Activated CD4-positive, alpha-beta T cell treated with anti-CD3 and anti-CD28 coated beads for 36 hours (primary cell): ENCODE data around the gene ELP1. TPM values are rescaled to one million over a fixed set of nuclear protein-coding genes. Genes with fewer than 3 reads are reported as not detected.
"Not testable (repeated sequence)": the region's sequence is repeated elsewhere in the genome, so short reads cannot be mapped to it uniquely, and the experiment has no call there.

Experiments
- ATAC-seq: fragments of 200-7000 bp; cut with Tn5 transposase; one replicate; pipeline ENCODE4 v1.10.0; 2021; ENCODE audit warnings: mild to moderate bottlenecking, moderate library complexity
- CTCF ChIA-PET: fragments of 350-600 bp; sonication (Branson Sonifier 250); formaldehyde crosslinking; loops from one replicate; lab custom pipeline; 2021; ENCODE audit warnings: antibody characterized with exemption; lab: Charles Lee
- POLR2A ChIA-PET: fragments of 350-600 bp; sonication (Branson Sonifier 250); formaldehyde crosslinking; loops from one replicate; lab custom pipeline; 2021; ENCODE audit warnings: antibody characterized with exemption, inconsistent platforms; lab: Charles Lee
- DNase-seq: peaks from one replicate; pipeline ENCODE4 v3.0.0-alpha.2; 2020
- H3K27ac Mint-ChIP-seq: one replicate; pipeline ENCODE4 v1.8.0; 2021; ENCODE audit warnings: mixed read lengths
- H3K27me3 Mint-ChIP-seq: one replicate; pipeline ENCODE4 v1.8.0; 2021; ENCODE audit warnings: mixed read lengths
- H3K36me3 Mint-ChIP-seq: one replicate; pipeline ENCODE4 v1.8.0; 2021; ENCODE audit warnings: low read depth, mixed read lengths
- H3K4me1 Mint-ChIP-seq: one replicate; pipeline ENCODE4 v1.8.0; 2021; ENCODE audit warnings: mixed read lengths
- H3K4me3 Mint-ChIP-seq: one replicate; pipeline ENCODE4 v1.8.0; 2021; ENCODE audit warnings: mild to moderate bottlenecking, moderate library complexity, mixed read lengths
- H3K9me3 Mint-ChIP-seq: one replicate; pipeline ENCODE4 v1.8.0; 2021; ENCODE audit warnings: low read depth, mixed read lengths
- intact Hi-C, 2 experiments: fragments of 100-400 bp; cut with DNase I in 1 of 2; cut with micrococcal nuclease in 1 of 2; formaldehyde crosslinking; loops; one replicate each; pipeline versions ENCODE4 v1.14.2 to v1.15.1; 2022 to 2024; cut with DNase I, micrococcal nuclease
- total RNA-seq, 2 experiments: library from RNA; stranded (reverse); gene quantifications; one replicate each; pipeline ENCODE4 v1.2.3, GENCODE V29; 2021

Gene ELP1
- total RNA-seq, 2 experiments from 2014 or later: 31.1 to 58.0 TPM

DNA sequence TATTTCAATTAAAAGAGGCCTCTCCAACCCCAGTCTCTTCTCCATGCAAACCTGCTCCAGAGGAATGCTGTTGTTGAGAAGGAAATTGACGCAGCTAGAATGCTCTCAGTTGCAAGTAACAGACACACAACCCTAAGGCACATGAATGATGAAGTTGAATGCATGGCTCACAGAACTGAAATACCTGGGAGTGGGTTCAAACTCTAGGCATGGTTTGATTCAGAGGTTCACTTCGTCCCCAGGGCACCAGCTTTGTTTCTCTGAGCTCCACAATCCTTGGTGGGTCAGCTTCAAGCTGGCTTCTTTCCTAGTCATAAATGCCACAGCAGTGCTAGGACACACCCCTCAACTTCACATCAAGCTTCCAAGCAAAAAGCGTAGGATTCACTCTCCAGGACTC lies 82.8 kb downstream of the ELP1 start:
- Mint-ChIP-seq H3K9me3 (no peaks in the 10 kb centered on the region), H3K27me3 (peaks cover 2% of the 10 kb centered on the region), H3K4me1 (no peaks in the 10 kb centered on the region), H3K36me3 (no peaks in the 10 kb centered on the region), H3K4me3 (no peak overlapping the region), H3K27ac (no peak overlapping the region)
- intact Hi-C loops: loop anchor here in 1 of 2 experiments (5.0 kb wide), 1 partner anchor 471 kb away; the partner anchor contains the start of gene EPB41L4B
- CTCF ChIA-PET: no interaction called here
- ATAC-seq (no peak), DNase-seq (no peak)
- POLR2A ChIA-PET: no interaction called here

DNA sequence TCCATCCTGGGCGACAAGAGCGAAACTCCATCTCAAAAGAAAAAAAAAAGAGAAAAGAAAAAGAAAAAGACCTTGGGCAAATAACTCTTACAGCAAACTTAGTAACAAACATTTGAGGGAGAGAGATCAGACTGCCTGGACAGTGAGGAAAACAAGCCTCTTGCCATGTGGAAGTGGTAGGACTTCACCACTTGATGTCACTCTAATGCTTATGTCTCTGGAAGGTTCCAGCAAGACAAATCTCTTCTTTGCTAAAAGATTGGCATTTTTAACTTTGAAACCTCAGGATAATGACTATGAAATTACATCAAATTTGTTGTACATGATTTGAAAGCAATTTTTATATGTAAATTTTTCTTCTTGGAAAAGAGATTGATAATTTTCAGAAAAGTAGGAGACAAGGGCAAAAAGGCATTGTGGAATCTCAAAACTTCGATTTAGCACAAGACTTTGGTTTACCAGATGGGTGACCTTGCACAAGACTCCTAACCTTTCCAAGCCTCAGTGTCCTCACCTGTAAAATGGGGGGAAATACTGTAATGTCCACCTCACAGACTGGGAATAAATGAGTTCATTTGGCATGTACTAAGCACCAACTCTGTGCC lies 83.5 kb downstream of the ELP1 start:
- Mint-ChIP-seq H3K36me3 (no peaks in the 10 kb centered on the region), H3K4me3 (no peak overlapping the region), H3K27ac (no peak overlapping the region), H3K27me3 (peaks cover 2% of the 10 kb centered on the region), H3K9me3 (no peaks in the 10 kb centered on the region), H3K4me1 (no peaks in the 10 kb centered on the region)
- DNase-seq (no peak), ATAC-seq (no peak)
- ChIA-PET POLR2A (no interaction called here), CTCF (interaction anchor here (0.7 kb wide), 1 partner anchor 534 kb away, joined by 3 read pairs; no protein-coding TSS in a partner anchor)
- intact Hi-C loops: loop anchor here in 1 of 2 experiments (5.0 kb wide), 1 partner anchor 472 kb away; the partner anchor contains the start of gene EPB41L4B

GRCh38 chr9:108848296-108848695 lies 85.6 kb downstream of the ELP1 start:
- DNase-seq, H3K4me1 Mint-ChIP-seq, CTCF ChIA-PET, H3K9me3 Mint-ChIP-seq, H3K27ac Mint-ChIP-seq, H3K36me3 Mint-ChIP-seq, intact Hi-C loops, POLR2A ChIA-PET, ATAC-seq, H3K27me3 Mint-ChIP-seq, H3K4me3 Mint-ChIP-seq: not testable (repeated sequence)

- H3K36me3 Mint-ChIP-seq: no peaks in the 10 kb centered on the region
- ChIA-PET POLR2A (no interaction called here), CTCF (no interaction called here)
- H3K4me1 Mint-ChIP-seq: peaks cover 12% of the 10 kb centered on the region
- no peak overlapping the region for H3K4me3 Mint-ChIP-seq
- no peaks in the 10 kb centered on the region for H3K9me3 Mint-ChIP-seq
- no peaks in the 10 kb centered on the region for H3K27me3 Mint-ChIP-seq
- intact Hi-C loops: no loop called here
- DNase-seq (no peak), ATAC-seq (no peak)
- H3K27ac Mint-ChIP-seq: no peak overlapping the region
Measured at GRCh38 chr9:108845947-108846346, 88.0 kb downstream of the ELP1 start.

GRCh38 chr9:108845507-108845906 lies 88.4 kb downstream of the ELP1 start:
- H3K27me3 Mint-ChIP-seq: no peaks in the 10 kb centered on the region
- peaks cover 12% of the 10 kb centered on the region for H3K4me1 Mint-ChIP-seq
- no peak overlapping the region for H3K27ac Mint-ChIP-seq
- DNase-seq (no peak), ATAC-seq (no peak)
- POLR2A ChIA-PET: no interaction called here
- no peak overlapping the region for H3K4me3 Mint-ChIP-seq
- CTCF ChIA-PET: no interaction called here
- intact Hi-C loops: no loop called here
- no peaks in the 10 kb centered on the region for H3K36me3 Mint-ChIP-seq
- H3K9me3 Mint-ChIP-seq: no peaks in the 10 kb centered on the region

GRCh38 chr9:108844856-108845255 lies 89.1 kb downstream of the ELP1 start:
- ChIA-PET POLR2A (no interaction called here), CTCF (no interaction called here)
- no peaks in the 10 kb centered on the region for H3K36me3 Mint-ChIP-seq
- peaks cover 12% of the 10 kb centered on the region for H3K4me1 Mint-ChIP-seq
- H3K9me3 Mint-ChIP-seq: no peaks in the 10 kb centered on the region
- no peak overlapping the region for H3K27ac Mint-ChIP-seq
- no peak for ATAC-seq
- DNase-seq: no peak
- no peaks in the 10 kb centered on the region for H3K27me3 Mint-ChIP-seq
- H3K4me3 Mint-ChIP-seq: no peak overlapping the region
- intact Hi-C loops: no loop called here

DNA sequence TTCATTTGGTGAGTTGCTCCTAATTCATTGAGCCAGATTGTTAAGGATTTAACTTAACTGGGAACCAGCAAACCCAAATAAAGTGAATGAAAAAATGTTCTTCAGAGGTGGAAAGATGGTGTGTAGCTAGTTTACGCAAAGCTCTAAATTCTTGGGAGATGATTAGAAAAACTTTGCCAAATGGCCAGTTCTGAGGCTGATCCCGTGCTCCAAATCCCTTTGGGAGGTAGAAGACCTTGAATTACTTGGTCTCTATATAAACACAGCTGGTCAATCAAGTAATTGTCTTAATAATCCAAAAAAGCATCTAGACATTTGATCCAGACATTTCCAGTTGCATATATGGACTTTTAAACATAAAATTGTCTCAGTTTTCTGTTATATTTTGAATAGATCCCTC lies 89.5 kb downstream of the ELP1 start:
- Mint-ChIP-seq H3K27ac (no peak overlapping the region), H3K36me3 (no peaks in the 10 kb centered on the region), H3K4me3 (no peak overlapping the region), H3K4me1 (peaks cover 12% of the 10 kb centered on the region), H3K27me3 (no peaks in the 10 kb centered on the region), H3K9me3 (no peaks in the 10 kb centered on the region)
- intact Hi-C loops: no loop called here
- CTCF ChIA-PET: interaction anchor here (0.6 kb wide), 1 partner anchor 26 kb away, joined by 3 read pairs; no protein-coding TSS in a partner anchor
- no peak for DNase-seq
- ATAC-seq: no peak
- POLR2A ChIA-PET: no interaction called here

- Mint-ChIP-seq H3K27ac (peak overlapping the region; percentile 89), H3K27me3 (no peaks in the 10 kb centered on the region), H3K36me3 (no peaks in the 10 kb centered on the region), H3K4me3 (peak overlapping the region; percentile 60), H3K4me1 (peaks cover 12% of the 10 kb centered on the region), H3K9me3 (no peaks in the 10 kb centered on the region)
- DNase-seq (peak; percentile 58), ATAC-seq (peak; percentile 78)
- CTCF ChIA-PET: no interaction called here
- POLR2A ChIA-PET: no interaction called here
- intact Hi-C loops: loop anchor here in 1 of 2 experiments (2.0 kb wide), 1 partner anchor 112 kb away; no protein-coding TSS in a partner anchor
Measured at GRCh38 chr9:108842610-108843295, 91.2 kb downstream of the ELP1 start.

- H3K27me3 Mint-ChIP-seq, ATAC-seq, H3K36me3 Mint-ChIP-seq, DNase-seq, CTCF ChIA-PET, H3K27ac Mint-ChIP-seq, POLR2A ChIA-PET, intact Hi-C loops, H3K4me3 Mint-ChIP-seq, H3K9me3 Mint-ChIP-seq: not testable (repeated sequence)
- H3K4me1 Mint-ChIP-seq: peaks cover 12% of the 10 kb centered on the region
Measured at GRCh38 chr9:108839561-108839960, 94.4 kb downstream of the ELP1 start.

DNA sequence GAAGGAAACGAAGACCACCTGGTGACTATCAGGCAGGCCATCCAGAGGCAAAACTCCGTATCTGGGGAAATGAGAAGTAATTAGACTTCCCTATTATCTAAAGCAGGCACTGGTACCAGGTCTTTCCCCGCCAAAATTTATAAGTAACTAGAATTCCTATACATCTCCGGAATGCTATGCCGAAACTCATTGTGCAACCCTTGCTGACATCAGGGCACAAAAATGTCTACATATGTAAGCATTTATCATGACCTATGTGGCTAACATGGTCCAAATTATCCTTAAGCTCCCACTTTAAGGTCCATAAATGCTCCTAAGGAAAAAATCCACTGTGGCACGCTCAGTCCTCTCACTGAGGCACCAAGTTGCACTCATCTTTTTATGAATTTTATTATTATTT lies 95.9 kb downstream of the ELP1 start:
- no peaks in the 10 kb centered on the region for H3K9me3 Mint-ChIP-seq
- no peak overlapping the region for H3K4me3 Mint-ChIP-seq
- DNase-seq (no peak), ATAC-seq (no peak)
- ChIA-PET POLR2A (no interaction called here), CTCF (no interaction called here)
- no peaks in the 10 kb centered on the region for H3K27me3 Mint-ChIP-seq
- no peak overlapping the region for H3K27ac Mint-ChIP-seq
- H3K36me3 Mint-ChIP-seq: no peaks in the 10 kb centered on the region
- intact Hi-C loops: no loop called here
- H3K4me1 Mint-ChIP-seq: peaks cover 9% of the 10 kb centered on the region

DNA sequence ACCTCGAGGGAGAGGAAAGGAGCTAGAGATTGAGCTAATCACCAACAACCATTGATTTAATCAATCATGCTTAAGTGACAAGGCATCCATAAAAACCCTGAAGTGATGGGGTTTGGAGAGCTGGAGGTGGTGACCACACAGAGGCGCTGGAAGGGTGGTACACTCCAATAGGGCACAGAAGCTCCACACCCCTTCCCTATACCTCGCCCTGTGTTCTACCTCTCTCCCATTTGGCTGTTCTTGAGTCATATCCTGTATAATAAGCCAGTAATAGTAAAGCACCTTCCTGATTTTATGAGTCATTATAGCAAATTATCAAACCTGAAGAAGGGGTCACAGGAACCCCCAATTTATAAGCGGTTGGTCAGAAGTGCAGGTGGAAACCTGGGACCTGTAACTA lies 96.4 kb downstream of the ELP1 start:
- ATAC-seq: no peak
- CTCF ChIA-PET: interaction anchor here (0.5 to 0.7 kb wide), 2 partner anchors 1274 to 1489 kb away, joined by 3 to 5 read pairs; no protein-coding TSS in a partner anchor
- no peaks in the 10 kb centered on the region for H3K27me3 Mint-ChIP-seq
- intact Hi-C loops: no loop called here
- H3K4me3 Mint-ChIP-seq: no peak overlapping the region
- H3K9me3 Mint-ChIP-seq: no peaks in the 10 kb centered on the region
- DNase-seq: no peak
- POLR2A ChIA-PET: no interaction called here
- no peaks in the 10 kb centered on the region for H3K36me3 Mint-ChIP-seq
- H3K4me1 Mint-ChIP-seq: peaks cover 4% of the 10 kb centered on the region
- no peak overlapping the region for H3K27ac Mint-ChIP-seq

DNA sequence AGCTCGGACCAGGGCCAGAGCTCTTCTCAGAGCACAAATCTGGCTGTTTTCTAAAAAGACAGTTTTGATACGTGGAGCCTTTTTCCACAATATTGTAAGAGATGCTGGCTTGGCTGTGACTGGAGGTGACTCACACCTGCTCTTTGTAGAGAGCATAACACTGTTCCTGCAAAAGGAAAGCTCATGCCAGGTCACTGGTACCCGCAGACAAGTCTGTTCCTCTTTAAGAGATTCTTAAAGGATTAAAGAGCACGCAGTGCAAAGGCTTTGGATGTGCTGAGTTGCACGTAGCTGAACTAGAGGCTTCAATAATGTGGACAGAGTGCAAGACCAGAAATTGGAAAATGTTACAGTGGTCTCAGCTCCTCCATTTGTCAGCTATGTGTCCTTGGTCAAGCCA lies 97.1 kb downstream of the ELP1 start:
- Mint-ChIP-seq H3K27ac (no peak overlapping the region), H3K4me1 (no peaks in the 10 kb centered on the region), H3K36me3 (no peaks in the 10 kb centered on the region), H3K9me3 (no peaks in the 10 kb centered on the region), H3K4me3 (no peak overlapping the region), H3K27me3 (no peaks in the 10 kb centered on the region)
- intact Hi-C loops: no loop called here
- CTCF ChIA-PET: interaction anchor here (0.5 to 0.7 kb wide), 2 partner anchors 1274 to 1489 kb away, joined by 3 to 5 read pairs; no protein-coding TSS in a partner anchor
- DNase-seq (no peak), ATAC-seq (no peak)
- POLR2A ChIA-PET: no interaction called here
